NOMO-1 treated with DMSO at 0.1 percent for 48 hours (cell line): ENCODE data around the gene ZNF304.

Experiments used
- DNase-seq: peaks from one replicate; lab custom pipeline; 2025; ENCODE audit not compliant: unreplicated experiment; lab: John Stamatoyannopoulos, UW

ZNF304 gene

DNA sequence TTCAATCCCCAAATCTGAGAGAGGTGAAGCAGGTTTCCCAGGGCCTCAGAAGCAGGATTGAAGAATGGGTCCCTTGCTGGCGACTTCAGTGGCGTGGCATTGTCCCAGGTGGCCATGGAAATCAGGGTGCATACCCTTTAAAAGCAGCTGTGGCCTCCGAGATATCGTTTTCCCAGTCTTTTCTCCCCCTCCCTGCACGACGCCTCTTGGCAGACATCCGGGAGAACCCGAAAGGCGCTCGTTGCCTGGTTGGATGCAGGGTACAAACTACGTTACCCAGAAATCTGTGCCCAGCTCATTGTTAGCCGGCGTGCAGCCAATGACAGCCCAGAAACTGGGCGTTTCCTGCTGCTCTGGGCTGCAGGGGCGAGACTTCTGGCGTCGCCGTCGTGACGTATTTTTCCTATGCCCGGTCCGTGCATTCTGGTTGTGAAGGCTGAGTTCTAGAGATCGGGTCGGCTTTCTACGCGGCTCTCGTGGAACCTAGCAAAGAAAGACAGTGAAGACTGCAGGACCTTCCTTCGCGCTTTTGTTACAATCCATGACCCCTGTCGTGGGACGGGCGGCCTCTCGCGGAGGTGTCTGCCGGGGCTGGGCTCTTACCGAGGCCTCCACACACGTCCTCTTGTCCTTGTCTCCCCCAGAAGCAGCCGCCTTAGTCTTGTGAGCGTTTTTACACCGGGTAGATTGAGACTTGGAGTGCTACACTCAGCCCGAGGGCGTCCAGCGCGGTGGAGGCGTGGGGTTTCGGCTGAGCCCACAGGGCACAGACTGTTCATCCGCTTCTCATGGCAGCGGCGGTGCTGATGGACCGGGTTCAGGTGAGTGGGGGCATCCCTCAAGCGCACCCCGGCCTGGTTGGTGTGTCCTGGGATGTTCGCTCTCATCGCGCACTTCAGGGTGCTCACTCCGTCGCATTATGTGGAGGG, at the start of gene ZNF304:
ZNF304 (plus strand) TSS at position 395 of the 929 bp plus-strand sequence; CDS start at position 789, 394 bp downstream.
- DNase-seq = peak; percentile 92

DNA sequence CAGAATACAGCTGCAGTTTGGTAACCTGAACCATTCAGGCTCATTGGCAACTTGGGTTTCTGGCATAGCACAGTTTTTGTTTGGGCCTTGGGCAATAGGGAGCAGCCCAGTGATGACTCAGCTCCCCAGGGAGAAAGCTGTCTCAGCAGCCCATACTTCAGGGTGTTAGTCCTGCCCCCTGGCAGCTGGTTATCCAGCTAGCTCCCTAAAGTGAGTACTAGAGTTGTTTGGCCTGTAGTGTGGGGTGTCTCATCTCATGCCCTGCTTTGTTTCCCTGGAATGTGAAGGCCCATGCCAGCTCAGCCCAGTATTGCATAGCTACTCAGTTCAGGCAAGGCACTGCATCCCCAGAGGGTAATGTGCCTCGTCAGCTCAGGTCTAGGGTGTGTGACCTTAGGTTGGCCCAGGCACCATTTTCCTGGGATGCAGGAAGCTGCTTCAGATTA, 49.0 kb upstream of the ZNF304 start:
- no peak for DNase-seq

DNA sequence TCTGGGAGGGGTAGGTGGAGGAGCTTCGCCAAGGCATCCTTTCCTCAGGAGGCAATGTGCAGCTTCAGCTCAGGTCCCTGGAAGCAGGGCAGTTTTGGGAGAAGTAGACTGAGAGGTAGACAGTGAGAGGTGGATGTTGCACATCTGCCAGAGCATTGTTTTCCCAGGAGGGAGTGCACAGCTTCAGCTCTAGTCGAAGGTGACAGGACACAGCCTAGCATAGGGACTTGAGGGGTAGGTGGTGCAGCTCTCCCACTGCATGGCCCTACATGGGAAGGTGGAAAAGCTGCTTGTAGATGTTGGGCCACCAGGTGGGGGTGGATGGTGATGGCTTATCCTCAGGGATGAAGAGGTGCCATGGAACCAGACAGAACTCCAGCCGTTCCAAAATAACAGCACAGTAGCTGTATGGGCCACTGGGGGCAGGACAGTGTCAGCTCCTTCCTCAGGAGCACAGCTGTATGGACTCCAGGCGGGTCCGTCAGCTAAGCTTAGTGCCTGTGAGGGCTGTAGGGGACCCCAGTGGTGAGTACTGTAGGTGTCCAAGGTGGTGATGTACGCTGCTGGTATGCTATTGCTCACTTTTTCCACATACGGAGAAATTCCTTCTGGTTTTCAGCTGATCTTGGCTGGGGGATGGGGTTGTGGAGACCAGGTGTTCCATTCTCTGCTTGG, 48.2 kb upstream of the ZNF304 start:
- DNase-seq = no peak

DNA sequence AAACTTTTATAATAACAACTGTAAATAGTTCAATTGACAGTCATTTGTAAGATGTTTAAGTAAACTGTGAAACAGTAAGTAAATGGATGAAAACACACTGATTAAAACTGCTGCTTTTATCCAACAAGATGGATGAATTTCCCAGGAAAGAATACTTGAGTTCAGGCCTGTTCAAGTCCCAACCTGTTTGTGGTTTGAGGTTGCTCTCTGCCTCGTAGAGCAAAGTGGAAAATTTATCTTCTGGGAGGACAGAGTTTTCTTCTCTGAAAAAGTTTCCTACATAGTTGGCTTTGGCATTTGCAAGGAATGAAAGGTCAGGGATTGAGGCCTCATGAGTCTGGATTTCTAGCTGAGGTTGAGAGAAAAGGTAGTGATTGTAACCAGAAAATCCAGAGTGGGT, 46.0 kb upstream of the ZNF304 start:
- no peak for DNase-seq

DNA sequence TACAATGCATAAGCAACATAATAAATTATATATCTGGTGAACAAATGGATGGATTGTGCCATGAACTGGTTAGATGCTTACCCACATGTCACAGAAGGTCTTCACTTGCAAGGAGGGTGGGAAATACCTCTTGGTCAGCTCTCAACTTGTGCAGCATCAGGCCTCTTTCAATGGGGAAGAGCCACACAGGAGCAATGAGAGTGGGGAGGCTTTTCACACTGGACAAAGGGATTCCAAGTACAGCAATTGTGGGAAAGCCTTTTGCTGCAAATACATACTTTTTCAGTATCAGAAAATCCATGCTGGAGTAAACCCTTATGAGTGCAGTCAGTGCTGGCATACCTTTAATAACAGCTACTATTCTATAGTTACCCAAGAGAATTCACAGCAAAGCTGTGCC, 42.6 kb upstream of the ZNF304 start:
- DNase-seq = no peak

DNA sequence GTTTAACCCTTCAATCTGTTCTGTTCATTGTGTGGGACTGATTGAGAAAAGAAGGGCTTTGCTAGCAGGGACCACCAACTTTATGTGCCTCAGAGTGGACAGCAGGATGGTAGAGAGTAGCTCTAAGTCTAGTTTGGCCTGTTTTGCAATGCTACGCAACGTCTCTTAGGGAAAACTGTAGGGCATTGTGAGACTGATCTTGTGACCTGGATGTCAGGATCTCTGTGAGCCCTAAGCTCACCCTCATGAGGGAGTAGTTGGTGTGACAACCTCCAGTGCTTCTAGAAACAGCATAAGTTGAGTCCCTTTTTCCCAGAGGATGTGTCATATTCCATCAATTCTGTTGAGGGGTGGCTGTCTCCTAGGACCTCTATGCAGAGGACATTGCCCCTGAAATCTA, 40.3 kb upstream of the ZNF304 start:
- DNase-seq = no peak

DNA sequence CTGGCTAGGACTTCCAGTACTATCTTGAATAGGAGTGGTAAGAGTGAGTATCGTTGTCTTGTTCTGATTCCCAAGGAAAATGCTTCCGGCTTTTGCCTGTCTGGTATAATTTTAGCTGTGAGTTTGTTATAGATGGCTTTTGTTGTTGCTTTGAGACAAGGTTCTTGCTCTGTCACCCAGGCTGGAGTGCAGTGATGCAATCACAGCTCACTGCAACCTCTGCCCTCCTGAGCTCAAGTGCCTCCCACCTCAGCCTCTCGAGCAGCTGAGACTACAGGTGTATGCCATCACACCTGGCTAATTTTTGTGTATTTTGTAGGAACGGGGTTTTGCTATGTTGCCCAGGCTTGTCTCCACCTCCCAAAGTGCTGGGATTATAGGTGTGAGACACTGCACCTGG, 36.9 kb upstream of the ZNF304 start:
- DNase-seq = no peak

DNA sequence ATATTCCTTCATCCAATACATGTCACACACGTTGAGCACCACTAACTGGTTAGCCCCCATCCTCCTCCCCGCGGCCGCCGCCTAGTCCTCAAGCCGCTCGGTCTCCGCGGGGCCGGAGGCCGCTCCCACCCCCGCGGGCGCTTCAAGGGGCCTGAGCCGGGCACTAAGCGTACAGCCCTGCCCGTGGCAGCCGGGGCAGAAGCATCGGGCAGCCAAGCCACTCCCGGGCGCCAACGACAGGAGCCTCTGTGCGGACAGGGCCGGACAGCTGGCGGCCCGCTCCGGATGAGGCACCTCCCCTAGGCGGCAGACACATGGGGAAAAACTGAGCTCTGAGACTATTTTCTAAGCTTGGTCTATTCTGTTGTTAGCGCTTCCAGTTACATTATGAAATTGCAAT, 33.6 kb upstream of the ZNF304 start:
- DNase-seq = no peak

DNA sequence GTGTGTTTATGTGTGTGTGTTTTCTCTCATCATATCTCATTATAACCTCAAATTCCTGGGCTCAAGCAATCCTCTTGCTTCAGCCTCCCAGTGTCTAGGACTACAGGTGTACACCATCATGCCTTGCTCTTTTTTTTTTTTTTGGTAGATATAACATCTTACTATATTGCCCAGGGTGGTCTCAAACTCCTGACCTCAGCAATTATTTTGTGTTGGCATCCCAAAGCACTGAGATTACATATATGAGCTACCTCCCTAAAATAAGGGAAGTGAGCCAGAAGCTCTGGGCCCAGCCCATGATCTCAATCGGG, 31.2 kb upstream of the ZNF304 start:
- no peak for DNase-seq

DNA sequence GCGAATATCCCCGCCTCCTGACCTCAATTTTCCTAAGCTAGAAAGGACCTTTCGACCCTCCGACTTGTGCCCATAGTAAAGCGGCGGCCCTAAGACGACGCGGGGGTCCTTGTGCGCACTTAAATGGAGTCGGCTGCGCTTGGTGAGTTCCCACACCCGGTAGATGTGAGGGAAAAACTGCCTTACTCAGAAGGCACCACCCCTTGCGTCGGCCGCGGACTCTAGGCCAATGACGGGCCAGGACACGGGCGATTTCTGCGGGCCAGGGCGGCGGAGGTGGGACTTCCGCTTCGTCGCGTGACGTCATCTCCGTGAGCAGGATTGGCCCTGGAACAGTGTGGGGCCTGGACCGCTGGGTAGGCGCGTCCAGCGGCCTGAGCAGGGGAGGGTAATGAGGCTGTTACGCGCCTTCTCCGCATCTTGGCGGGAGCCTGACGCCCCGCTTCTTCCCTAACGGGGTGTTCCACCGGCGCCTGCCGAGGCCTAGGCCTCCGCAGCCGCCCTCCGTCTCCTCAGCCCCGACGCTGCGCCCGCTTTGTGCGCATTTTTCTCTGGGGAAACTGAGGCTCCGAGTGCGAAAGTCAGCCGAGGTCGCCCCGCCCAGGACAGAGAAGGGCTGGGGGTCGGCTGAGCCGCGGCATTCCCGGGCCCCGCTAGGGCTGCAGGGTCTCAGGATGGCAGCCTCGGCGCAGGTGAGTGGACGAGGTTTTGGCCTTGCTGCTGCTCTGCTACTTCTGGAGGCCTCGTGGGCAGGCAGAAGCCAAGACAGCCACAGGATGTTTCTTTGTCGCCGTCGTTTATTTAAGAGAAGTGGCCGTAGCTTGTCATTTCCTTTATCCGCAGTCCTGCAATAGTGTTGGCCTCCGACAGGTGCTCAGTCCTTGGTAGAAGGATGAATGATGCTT, 30.6 kb upstream of the ZNF304 start, which contains the start of gene ZNF543:
ZNF543 (plus strand) TSS at position 293 of the 905 bp plus-strand sequence; CDS start at position 675, 382 bp downstream.
- peak; percentile 92 for DNase-seq

DNA sequence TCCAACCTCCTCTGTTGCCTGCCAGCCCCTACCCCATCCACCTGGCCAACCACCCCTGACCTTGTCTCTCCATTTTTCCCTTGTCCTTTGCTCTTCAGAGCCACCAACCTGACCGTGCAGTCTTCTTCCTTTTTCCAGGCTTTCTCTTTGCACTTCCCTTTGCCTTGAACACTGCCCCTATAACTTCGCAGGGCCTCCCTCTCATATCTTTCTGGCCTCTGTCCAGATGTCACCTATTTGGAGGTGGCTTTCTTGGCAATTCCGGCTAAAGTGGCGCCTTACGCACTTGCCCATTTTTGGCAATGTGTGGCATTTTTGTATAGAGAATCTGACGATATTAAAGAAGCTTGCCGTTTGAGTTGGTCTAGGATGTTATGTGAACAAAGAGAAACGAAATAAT, 30.0 kb upstream of the ZNF304 start:
- no peak for DNase-seq

DNA sequence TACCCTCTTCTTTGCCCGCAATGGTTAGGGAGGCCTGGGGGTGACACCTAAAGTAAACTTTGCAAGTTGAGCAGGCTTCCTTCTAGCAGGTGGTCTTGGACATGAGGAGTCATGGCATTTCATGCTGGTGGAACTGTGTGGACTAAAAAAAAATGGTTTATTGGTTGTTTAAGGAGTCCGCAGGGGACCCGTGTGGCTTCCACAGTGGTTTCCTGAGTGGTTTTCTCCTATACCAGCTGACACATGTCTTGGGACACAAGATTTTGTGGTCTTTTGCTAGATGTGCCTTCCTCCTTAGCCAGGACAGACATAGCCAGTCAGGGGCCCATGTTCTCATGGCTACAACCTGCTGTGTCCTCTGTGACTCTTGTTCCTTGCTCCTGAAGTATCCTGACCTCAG, 29.3 kb upstream of the ZNF304 start:
- peak; percentile 11 for DNase-seq

DNA sequence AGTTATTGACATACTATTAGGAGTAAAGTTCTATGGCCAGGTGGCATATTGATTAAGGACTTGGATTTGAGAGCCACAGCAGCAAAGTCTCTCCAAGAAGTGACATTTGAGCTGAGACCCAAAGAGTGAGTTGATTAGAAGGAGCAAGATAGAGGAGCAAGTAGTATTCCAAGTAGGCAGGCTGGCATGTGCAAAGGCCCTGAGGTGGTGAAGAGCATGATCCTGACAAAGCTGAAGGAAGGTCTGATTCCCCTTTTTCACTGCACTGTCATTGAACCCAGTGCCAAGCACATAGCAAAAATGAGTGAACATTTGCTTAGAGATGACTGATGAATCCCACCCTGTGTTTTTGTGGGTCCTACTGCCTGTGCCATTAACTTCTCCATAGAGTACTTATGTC, 26.1 kb upstream of the ZNF304 start:
- DNase-seq = no peak

DNA sequence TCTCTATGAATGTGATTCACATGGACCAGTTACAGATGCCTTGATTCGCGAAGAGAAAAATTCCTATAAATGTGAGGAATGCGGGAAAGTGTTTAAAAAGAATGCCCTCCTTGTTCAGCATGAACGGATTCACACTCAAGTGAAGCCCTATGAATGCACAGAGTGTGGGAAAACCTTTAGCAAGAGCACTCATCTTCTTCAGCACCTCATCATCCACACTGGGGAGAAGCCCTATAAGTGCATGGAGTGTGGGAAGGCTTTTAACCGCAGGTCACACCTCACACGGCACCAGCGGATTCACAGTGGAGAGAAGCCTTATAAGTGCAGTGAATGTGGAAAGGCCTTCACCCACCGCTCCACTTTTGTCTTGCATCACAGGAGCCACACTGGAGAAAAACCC, 23.1 kb upstream of the ZNF304 start:
- DNase-seq = no peak

DNA sequence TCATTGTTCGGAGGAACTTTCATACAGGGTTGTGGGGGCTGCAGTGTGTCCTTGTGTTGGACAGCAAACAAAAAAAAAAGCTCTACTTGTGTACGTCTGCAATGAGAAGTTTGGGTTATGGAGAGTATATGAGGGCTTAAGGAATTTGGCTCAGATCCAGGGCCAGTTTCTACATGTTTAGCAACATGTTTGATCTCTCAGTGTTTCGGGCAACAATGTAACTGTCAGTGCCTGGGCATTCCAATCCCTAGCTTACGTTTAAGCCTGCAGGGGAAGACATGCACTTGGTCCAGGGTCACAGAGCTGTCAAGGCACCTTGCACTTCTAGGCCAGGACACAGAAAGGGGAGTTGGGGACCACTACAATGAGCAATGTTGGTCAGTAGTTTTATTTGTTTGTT, 16.9 kb upstream of the ZNF304 start:
- no peak for DNase-seq

DNA sequence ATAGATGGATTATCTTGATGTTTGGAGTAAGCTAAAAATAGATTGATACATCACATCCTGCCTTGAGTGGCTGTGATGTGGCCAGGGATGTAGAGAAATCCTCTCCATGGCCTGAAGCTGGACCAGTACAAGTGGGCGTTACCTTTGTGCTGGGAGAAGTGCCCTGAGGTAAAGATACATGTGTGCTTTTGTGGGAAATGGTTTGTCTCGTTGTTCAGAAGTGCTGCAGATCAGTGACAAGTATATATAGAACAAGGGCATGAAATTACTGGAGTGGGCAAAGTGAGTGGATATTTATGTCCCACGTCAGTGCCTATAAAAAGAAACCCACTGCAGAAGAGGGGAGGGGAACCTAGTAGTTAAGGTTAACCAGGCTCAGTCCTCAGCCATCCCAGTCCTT, 12.2 kb upstream of the ZNF304 start:
- DNase-seq = no peak

DNA sequence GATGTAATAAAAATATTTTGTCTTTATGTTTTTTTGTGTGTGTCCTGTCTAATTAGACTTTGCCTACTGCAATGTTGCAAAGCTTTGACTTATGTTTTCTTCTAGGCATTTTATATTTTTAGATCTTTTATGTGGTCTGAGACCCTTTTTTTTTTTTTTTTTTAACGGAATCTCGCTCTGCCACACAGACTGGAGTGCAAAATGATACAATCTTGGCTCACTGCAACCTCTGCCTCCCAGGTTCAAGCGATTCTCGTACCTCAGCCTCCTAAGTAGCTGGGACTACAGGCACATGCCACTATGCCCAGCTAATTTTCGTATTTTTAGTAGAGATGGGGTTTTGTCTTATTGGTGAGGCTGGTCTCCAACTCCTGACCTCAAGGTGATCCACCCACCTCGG, 8.5 kb upstream of the ZNF304 start:
- no peak for DNase-seq

DNA sequence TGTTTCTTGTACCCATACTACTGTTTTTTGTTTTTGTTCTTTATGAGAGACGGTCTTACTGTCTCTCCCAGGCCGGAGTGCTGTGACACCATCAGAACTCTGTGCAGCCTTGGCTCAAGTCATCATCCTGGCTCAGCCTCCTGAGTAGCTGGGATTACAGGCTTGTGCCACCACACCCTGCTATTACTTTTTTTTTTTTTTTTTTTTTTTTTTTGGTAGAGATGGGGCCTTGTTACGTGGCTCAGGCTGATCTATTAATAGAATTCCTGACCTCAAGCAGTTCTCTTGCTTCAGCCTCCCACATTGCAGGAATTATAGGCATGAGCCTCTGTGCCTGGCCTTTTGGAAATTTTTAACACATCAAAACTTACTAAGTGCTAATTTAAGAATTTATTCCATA, 2.9 kb upstream of the ZNF304 start:
- no peak for DNase-seq

DNA sequence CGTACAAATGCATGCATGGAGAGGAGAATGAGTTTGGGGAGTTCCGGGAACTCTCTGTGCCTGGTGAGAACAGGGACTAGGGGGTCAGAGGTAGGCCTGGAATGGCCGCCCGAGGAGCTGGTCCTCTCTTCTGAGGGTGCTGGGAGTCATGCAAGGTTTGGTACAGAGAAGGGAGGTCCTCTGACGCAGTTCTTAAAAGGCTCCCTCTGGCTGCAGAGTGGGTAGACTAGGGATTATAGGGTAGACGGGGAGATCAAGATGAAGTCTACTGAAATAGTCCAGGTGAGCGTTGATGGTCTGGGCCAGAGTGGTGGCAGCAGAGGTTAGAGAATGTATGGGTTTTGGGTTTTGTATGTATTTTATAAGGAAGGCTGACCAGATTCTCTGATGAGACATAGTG, 796 bp downstream of the ZNF304 start:
- DNase-seq = no peak

DNA sequence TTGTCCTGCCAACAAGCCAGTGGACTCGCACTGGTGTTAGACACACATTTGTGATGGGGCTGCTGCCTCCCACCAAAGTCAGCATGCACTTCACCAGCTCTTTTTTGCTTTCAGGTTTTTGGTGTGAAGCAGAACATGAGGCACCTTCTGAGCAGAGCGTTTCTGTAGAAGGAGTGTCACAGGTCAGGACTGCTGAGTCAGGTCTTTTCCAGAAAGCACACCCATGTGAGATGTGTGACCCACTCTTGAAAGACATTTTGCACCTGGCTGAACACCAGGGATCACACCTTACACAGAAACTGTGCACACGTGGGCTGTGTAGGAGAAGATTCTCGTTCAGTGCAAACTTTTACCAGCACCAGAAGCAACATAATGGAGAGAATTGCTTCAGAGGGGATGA, 4.8 kb downstream of the ZNF304 start:
- no peak for DNase-seq

DNA sequence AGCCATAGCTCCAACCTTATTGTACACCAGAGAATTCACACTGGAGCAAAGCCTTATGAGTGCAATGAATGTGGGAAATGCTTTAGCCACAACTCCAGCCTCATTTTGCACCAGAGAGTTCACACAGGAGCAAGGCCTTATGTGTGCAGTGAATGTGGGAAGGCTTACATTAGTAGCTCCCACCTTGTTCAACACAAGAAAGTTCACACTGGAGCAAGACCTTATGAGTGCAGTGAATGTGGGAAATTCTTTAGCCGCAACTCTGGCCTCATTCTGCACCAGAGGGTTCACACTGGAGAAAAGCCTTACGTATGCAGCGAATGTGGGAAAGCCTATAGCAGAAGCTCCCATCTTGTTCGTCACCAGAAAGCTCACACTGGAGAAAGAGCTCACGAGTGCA, 6.3 kb downstream of the ZNF304 start:
- DNase-seq = no peak
